Bronchus fibroblast of lung (primary cell): Measurements from ENCODE around the gene HOXD12. TPM values are rescaled to one million over a fixed set of nuclear protein-coding genes. Genes with fewer than 3 reads are reported as not detected.

Experiments
- total RNA-seq: library from RNA; depleted of rRNA; stranded (reverse); fragments of >200 nt; gene quantifications from 2 replicates; pipeline ENCODE4 v1.2.3, GENCODE V29; 2015

Gene HOXD12
- not detected in 2 replicates for total RNA-seq

DNA sequence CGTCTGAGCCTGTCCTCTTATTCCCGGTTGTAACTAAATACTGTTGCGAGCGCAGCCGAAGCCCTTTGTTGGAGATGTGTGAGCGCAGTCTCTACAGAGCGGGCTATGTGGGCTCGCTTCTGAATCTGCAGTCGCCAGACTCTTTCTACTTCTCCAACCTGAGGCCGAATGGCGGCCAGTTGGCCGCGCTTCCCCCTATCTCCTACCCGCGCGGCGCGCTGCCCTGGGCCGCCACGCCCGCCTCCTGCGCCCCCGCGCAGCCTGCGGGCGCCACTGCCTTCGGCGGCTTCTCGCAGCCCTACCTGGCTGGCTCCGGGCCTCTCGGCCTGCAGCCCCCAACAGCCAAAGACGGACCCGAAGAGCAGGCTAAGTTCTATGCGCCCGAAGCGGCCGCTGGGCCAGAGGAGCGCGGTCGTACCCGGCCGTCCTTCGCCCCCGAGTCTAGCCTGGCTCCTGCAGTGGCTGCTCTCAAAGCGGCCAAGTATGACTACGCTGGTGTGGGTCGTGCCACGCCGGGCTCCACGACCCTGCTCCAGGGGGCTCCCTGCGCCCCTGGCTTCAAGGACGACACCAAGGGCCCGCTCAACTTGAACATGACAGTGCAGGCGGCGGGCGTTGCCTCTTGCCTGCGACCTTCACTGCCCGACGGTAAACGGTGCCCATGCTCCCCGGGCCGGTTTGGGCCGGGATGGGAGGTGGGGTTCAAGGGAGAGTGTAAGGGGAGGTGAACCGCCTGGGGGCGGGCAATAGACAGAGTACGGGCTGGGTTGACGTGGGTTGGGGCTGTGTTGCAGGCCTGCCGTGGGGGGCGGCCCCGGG, at the start of gene HOXD12:
Gene HOXD12 (plus strand): TSS at position 68 of the 819 bp plus-strand sequence. CDS start 7 bp downstream, at position 75.

GRCh38 chr2:176083796-176084261, 15.8 kb upstream of the HOXD12 start, which contains the start of gene EVX2:
Gene EVX2, minus strand, starts transcription at chr2:176083962. Its CDS starts 186 bp downstream, at chr2:176083776.

DNA sequence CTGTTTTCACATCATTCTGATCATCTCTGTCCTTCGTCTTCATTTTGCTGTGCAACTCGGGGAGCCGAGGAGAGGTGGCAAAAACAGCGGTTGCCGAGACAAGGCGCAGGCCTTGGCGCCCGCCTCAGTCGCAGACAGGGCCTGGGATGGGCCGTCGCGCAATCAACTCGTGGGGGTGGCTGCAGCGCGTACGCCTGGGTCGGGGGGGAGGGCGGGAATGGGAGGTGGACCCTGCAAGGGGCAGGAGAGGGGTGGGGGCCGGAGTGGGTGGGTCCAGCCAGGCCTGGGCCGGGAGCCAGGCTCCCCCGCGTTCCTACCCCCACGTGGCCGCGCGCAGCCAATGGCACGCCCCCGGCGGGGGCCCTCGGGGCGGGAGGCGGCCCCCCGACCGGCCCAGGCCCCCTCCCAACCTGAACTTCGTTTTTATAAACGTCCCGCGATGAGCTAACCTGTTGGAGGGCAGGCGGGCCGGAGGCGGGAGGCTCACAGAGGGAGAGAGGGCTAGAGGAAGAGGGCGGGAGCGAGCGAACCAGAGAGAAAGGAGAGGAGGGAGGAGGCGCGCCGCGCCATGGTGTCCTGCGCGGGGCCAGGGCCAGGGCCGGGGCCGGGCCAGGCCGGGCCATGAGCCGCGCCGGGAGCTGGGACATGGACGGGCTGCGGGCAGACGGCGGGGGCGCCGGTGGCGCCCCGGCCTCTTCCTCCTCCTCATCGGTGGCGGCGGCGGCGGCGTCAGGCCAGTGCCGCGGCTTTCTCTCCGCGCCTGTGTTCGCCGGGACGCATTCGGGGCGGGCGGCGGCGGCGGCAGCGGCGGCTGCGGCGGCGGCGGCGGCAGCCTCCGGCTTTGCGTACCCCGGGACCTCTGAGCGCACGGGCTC, 7.1 kb upstream of the HOXD12 start, which contains the start of gene HOXD13:
Gene HOXD13 (plus strand): TSS at position 452 of the 875 bp plus-strand sequence. CDS start 170 bp downstream, at position 622.

DNA sequence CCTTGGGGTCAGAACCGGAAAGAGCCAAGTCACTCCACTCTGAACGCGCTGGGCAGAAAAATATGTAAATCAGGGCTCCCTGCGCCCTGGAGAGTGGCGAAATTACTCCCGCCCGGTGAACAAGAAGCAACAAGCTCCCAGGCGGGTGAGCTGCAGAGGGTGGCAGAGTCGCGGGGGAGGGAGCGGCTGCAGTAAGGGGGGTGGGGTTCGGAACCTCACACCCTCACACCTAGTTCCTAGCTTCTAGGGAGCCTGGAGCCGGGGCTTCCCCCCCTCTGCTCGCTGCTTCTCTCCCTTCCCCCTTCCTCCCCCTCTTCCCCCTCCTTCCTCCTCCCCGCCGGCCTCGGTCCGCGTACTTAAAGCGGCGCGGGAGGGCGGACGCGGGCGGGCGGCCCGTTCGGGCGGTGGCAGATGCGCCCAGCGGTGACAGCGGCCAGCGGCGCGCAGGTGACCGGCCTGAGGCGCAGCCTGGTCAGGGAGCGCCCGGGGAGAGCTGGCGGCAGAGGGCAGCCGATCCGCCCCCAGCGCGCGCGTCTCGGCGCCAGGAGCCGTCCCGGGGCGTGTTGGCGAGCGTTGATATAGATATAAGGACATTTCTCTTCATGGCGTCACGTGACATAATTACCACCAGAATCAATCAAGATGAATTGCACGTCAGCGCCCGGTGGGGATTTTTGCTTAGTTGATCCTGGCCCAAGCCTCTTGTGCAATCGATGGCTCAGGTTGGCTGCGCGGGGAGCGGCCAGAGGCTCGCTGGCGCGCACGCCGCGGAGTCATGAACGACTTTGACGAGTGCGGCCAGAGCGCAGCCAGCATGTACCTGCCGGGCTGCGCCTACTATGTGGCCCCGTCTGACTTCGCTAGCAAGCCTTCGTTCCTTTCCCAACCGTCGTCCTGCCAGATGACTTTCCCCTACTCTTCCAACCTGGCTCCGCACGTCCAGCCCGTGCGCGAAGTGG, 7.3 kb downstream of the HOXD12 start, which contains the start of gene HOXD11:
Gene HOXD11 (plus strand): TSS at position 700 of the 959 bp plus-strand sequence. CDS start 76 bp downstream, at position 776.

DNA sequence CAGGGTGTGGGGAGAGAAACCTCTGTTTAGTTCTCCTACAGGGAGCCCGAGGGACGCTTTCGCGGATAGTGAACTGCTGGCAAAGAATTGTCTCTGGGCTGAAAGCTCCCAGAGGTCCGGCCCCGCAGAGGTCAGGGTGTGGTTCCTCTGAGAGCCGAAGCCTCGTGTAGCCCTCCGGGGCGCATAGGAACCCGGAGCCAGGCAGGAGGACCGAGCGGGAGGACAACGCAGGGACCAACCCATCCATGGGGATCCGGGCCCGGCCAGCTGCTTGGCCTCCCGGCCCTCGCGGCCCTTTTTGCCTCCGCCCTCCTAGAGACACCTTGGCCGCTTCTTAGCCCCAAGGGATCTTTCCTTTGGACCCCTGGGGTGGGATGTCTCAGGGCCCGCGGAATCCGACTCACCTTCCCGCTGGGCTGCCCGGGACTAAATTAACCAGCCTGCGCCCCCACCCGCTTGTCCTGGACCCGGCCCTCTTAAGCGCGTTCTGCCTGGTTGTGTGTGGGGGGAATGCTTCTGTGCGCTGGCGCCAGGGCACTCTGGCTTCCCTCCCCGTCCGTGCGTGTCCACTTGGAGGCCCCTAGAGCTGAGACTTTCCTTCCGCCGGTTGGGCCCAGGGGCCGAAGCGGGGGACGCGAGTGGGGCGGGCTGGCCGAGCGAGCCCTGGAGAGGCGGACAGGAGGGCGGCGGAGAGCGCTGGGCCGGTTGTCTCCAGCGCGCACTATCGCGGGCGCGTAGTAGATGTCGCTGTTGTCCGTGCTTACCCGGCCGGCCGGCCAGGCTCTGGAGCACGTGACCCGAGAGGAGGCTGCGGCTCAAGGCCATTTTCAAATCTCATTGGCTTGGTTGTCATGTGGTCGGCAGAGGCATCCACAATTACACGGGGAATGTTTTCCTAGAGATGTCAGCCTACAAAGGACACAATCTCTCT, 16.6 kb downstream of the HOXD12 start, which contains the start of gene HOXD10:
Gene HOXD10 (plus strand): TSS at position 896 of the 931 bp plus-strand sequence. CDS start 56 bp downstream, outside the sequence.

GRCh38 chr2:176122683-176123410, 23.3 kb downstream of the HOXD12 start, which contains the start of gene HOXD9:
Gene HOXD9, plus strand, starts transcription at chr2:176122719. Its CDS starts 50 bp downstream, at chr2:176122769.

GRCh38 chr2:176128982-176129796, 29.6 kb downstream of the HOXD12 start, which contains the start of gene HOXD8:
Gene HOXD8, plus strand, starts transcription at chr2:176129705. Its CDS starts 662 bp downstream, at chr2:176130367.

DNA sequence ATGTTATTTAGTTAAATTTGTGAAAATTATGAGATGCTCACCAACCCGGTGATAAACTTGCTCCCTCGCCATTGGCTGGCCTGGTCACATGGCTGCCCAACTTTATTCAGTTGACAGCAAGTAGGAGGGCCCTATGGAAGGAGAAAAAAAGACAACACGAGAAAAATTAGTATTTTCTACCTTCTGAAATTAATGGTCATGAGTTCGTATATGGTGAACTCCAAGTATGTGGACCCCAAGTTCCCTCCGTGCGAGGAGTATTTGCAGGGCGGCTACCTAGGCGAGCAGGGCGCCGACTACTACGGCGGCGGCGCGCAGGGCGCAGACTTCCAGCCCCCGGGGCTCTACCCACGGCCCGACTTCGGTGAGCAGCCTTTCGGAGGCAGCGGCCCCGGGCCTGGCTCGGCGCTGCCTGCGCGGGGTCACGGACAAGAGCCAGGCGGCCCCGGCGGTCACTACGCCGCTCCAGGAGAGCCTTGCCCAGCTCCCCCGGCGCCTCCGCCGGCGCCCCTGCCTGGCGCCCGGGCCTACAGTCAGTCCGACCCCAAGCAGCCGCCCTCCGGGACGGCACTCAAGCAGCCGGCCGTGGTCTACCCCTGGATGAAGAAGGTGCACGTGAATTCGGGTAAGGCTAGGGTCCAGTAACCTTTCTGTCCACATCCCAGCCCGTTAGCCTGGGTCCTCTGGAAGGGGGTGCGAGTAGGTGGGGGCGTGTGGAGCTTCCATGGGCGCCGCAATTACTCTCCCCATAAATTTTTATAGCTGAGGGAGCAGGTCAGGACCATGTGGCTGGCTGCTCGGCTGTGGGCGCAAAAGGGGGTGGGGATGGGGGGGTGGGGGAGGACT, 52.1 kb downstream of the HOXD12 start, which contains the start of gene HOXD4:
Gene HOXD4 (plus strand): TSS at position 109 of the 846 bp plus-strand sequence. CDS start 84 bp downstream, at position 193.

Other genes starting within 250 kb of the HOXD12 start
- 15.5 and 19.7 TPM in 2 replicates for gene LNPK, start 97.5 kb upstream of the HOXD12 start, total RNA-seq
- not detected in 2 replicates for gene EVX2, start 15.8 kb upstream of the HOXD12 start, total RNA-seq
- not detected in 2 replicates for gene HOXD13, start 7.1 kb upstream of the HOXD12 start, total RNA-seq
- gene HOXD11, start 7.5 kb downstream of the HOXD12 start, total RNA-seq, result not detected in 2 replicates
- not detected in 2 replicates for gene HOXD10, start 17.0 kb downstream of the HOXD12 start, total RNA-seq
- gene HOXD9, start 22.9 kb downstream of the HOXD12 start, total RNA-seq, result not detected in 2 replicates
- not detected in 2 replicates for gene HOXD8, start 29.9 kb downstream of the HOXD12 start, total RNA-seq
- gene HOXD4, start 51.8 kb downstream of the HOXD12 start, total RNA-seq, result not detected in 2 replicates
- gene HOXD3, start 57.5 kb downstream of the HOXD12 start, total RNA-seq, result not detected in 2 replicates
- gene HOXD1, start 88.9 kb downstream of the HOXD12 start, total RNA-seq, result not detected in 2 replicates
- gene MTX2, start 169.6 kb downstream of the HOXD12 start, total RNA-seq, result 24.9 and 27.1 TPM in 2 replicates